Stomach (tissue), 9 donors: ENCODE data around the gene RBBP8NL. TPM values are rescaled to one million over a fixed set of nuclear protein-coding genes. Genes with fewer than 3 reads are reported as not detected.
"Not testable (repeated sequence)": the region's sequence is repeated elsewhere in the genome, so short reads cannot be mapped to it uniquely, and the experiment has no call there.

Source experiments
- DNase-seq, 2 donors: peaks; one replicate each; pipeline versions ENCODE4 v3.0.0 to v3.0.0-alpha.2; 2013 to 2019
- H3K27ac ChIP-seq, 5 donors: fragments of 200-600 bp in 4 of 5; sonication (generic) in 4 of 5; one replicate each; pipeline ENCODE4 v1.5.1; 2013 to 2019; ENCODE audit warnings: mild to moderate bottlenecking in 1 of 5, moderate library complexity in 1 of 5
- H3K27me3 ChIP-seq, 3 donors: fragments of 200-600 bp; sonication (generic); one replicate each; pipeline ENCODE4 v1.5.1; 2017 to 2019; ENCODE audit warnings: mixed run types in 1 of 3
- H3K36me3 ChIP-seq, 4 donors: fragments of 200-600 bp; sonication (generic); 1 replicate in 3 of 4; 2 replicates in 1 of 4; pipeline ENCODE4 v1.5.1; 2016 to 2019
- H3K4me1 ChIP-seq, 4 donors: fragments of 200-600 bp; sonication (generic); one replicate each; pipeline ENCODE4 v1.5.1; 2016 to 2019
- H3K4me3 ChIP-seq, 4 donors: fragments of 200-600 bp; sonication (generic) in 3 of 4; one replicate each; pipeline ENCODE4 v1.5.1; 2016 to 2019; ENCODE audit warnings: mild to moderate bottlenecking in 1 of 4
- H3K9me3 ChIP-seq, 4 donors: fragments of 200-600 bp; sonication (generic); one replicate each; pipeline ENCODE4 v1.5.1; 2016 to 2019
- EP300 ChIP-seq: sonication (generic); formaldehyde crosslinking; IDR thresholded peaks from one replicate; pipeline ENCODE4 v1.6.1; 2017; ENCODE audit warnings: antibody characterized with exemption
- POLR2A ChIP-seq, 4 donors: fragments of 450-650 bp; IDR thresholded peaks; one replicate each; pipeline ENCODE4 v1.6.1; 2016; ENCODE audit warnings: antibody characterized with exemption in 4 of 4, control low read depth in 2 of 4, mild to moderate bottlenecking in 1 of 4, moderate library complexity in 1 of 4
- POLR2AphosphoS5 ChIP-seq, 3 donors: sonication (generic); formaldehyde crosslinking; IDR thresholded peaks; one replicate each; pipeline ENCODE4 v1.6.1; 2016; ENCODE audit warnings: antibody characterized with exemption in 3 of 3
- WGBS, 5 donors: extraction: QIAGEN DNeasy Blood & Tissue Kit in 3 of 5; methylation state at CpG; one replicate each; pipeline versions ENCODE4 v1.1.5 to v1.1.7; 2013 to 2018; 5-methylcytosine and 5-hydroxymethylcytosine counted together
- intact Hi-C: fragments of 100-400 bp; cut with DNase I; formaldehyde crosslinking; loops from one replicate; pipeline ENCODE4 v1.15.1; 2023; ENCODE audit warnings: low total_unique reads
- polyA plus RNA-seq, 3 donors: library from polyadenylated mRNA; stranded (reverse); fragments of 200-250 nt; gene quantifications; one replicate each; pipeline ENCODE4 v1.2.3, GENCODE V29; 2013
- total RNA-seq, 5 donors: library from RNA; depleted of rRNA; stranded (reverse); fragments of >200 nt; gene quantifications; one replicate each; pipeline versions ENCODE4 v1.1.0 to v1.2.3, GENCODE V29; 2014 to 2016
- TF ChIP-seq, protein P1 (sequence below), 7 experiments: fragments of 450-650 bp in 4 of 7; fragments of 200-600 bp in 3 of 7; sonication (generic) in 3 of 7; IDR thresholded peaks; one replicate each; pipeline ENCODE4 v1.5.1; 2016 to 2019; ENCODE audit warnings: antibody characterized with exemption in 7 of 7, control low read depth in 2 of 7, mild to moderate bottlenecking in 1 of 7
- donor health status: healthy with polysubstance abuse.
- donor health status: Bipolar disorder and iron deficiency.
- donor health status: healthy.

Gene RBBP8NL
- total and polyA plus RNA-seq, 8 donors = 0.45 to 8.0 (median 2.2) TPM; not detected in 2

DNA sequence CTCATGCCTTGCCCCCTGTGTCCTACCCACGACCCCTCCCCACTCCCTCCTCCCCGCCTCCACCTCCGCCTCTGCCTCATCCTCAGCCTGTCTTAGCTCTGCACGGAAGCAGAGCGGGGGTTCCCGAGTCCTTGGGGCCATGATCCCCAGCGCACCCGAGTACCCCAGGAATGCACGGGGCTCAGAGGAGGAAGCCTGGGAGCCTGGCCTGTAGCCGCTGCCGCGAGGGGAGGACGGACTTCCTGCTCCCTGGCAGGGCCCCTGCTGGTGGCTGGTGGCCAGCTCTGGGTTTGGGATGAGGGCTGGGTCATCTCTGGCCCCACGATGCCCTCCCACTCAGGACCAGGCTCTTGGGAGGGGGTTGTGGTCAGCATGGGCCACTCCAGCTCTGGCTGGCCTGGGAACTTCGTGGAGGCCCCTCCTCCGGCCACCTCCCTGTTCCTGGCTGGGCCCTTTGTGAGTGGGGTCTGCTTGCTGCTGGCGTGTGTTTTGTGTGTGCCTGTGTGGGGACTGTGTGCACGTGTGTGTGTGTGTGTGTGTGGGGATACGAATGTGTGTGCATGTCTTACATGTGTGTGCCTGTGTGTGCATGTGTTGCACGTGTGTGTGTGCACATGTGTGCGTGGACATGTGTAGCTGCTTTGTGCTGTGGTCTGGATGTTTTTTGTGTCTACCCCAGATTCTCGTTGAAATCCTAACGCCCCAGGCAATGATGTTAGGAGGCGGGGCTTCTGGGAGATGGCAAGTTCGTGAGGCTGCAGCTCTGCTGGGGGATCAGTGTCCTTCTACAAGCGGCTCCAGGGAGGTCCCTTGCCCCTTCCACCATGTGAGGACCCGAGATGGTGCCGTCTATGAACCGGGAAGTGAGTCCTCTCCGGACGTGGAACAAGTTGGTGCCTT is 1.3 kb upstream of the RBBP8NL start:
- Histone ChIP-seq H3K9me3 (no peaks in the 10 kb centered on the region), H3K27me3 (peaks cover 0 to 34% (median 0%) of the 10 kb centered on the region in 3 donors), H3K27ac (peak overlapping the region; percentile 44 to 80 (median 70)), H3K4me3 (no peak overlapping the region), H3K4me1 (peaks cover 32 to 69% (median 63%) of the 10 kb centered on the region in 4 donors), H3K36me3 (no peaks in the 10 kb centered on the region)
- DNase-seq = peak in 1 of 2 donors; percentile 62
- intact Hi-C loops = no loop called here
- WGBS, 5 donors = 29 to 49% (median 37%) methylated on average over 20 to 31 of the region's 31 CpGs
- TF ChIP-seq POLR2A (IDR thresholded peaks at IDR 0.05) = no peak
- no peak for TF ChIP-seq EP300
- TF ChIP-seq POLR2AphosphoS5 (IDR thresholded peaks at IDR 0.05) = no peak
- TF ChIP-seq, protein P1, sequence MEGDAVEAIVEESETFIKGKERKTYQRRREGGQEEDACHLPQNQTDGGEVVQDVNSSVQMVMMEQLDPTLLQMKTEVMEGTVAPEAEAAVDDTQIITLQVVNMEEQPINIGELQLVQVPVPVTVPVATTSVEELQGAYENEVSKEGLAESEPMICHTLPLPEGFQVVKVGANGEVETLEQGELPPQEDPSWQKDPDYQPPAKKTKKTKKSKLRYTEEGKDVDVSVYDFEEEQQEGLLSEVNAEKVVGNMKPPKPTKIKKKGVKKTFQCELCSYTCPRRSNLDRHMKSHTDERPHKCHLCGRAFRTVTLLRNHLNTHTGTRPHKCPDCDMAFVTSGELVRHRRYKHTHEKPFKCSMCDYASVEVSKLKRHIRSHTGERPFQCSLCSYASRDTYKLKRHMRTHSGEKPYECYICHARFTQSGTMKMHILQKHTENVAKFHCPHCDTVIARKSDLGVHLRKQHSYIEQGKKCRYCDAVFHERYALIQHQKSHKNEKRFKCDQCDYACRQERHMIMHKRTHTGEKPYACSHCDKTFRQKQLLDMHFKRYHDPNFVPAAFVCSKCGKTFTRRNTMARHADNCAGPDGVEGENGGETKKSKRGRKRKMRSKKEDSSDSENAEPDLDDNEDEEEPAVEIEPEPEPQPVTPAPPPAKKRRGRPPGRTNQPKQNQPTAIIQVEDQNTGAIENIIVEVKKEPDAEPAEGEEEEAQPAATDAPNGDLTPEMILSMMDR (IDR thresholded peaks at IDR 0.05) = no peak

DNA sequence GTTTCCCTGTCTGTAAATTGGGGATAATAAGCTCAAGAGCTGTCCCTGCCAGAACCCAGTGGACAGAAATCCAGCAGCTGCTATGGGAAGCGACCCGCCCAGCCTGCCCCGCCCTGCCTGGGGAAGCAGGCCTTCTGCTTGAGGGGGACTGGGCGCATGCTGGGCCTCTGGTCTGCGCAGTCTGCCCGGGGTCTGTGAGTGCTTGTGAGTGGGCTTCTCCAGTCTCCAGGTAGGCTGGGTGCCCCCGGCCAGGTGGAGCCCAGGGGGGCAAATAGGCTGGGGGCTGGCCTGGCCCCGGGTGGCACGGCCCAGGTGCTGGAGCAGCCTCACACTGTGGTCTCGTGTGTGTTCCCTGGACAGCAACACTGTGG is 648 bp upstream of the RBBP8NL start:
- H3K4me3 ChIP-seq = no peak overlapping the region
- TF ChIP-seq, protein P1 (IDR thresholded peaks at IDR 0.05) = no peak
- TF ChIP-seq POLR2A (IDR thresholded peaks at IDR 0.05) (no peak), POLR2AphosphoS5 (IDR thresholded peaks at IDR 0.05) (no peak), EP300 (no peak)
- peak in 1 of 2 donors; percentile 57 for DNase-seq
- 39 to 78% (median 60%) methylated on average over 1 to 10 of the region's 10 CpGs for WGBS, 5 donors
- H3K27me3 ChIP-seq = peaks cover 0 to 34% (median 0%) of the 10 kb centered on the region in 3 donors
- H3K9me3 ChIP-seq = no peaks in the 10 kb centered on the region
- peak overlapping the region; percentile 58 to 80 (median 70) for H3K27ac ChIP-seq
- H3K4me1 ChIP-seq = peaks cover 32 to 67% (median 60%) of the 10 kb centered on the region in 4 donors
- H3K36me3 ChIP-seq = no peaks in the 10 kb centered on the region
- intact Hi-C loops = no loop called here

DNA sequence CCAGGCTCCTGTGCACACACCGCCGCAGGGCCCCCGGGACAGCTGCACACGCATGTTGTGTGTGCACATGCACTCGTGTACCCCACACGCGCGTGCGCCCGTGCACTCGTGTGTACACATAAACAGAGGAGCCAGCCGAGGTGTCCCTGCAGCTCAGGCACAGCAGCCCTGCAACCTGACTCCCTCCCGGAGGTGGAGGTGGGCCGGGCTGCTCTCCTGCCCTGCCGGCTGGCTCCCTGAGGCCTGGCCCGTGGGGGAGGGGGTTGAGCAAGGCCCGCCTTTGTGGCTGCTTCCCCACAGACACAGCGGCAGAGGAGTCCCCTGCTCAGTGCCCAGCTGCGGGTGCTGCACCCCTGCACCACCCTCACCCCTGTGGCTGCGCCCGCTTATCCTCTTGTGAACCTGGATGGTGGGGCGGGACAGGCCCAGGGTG is 624 bp downstream of the RBBP8NL start:
- WGBS, 5 donors = 18 to 37% (median 30%) methylated on average over 8 to 22 of the region's 22 CpGs
- intact Hi-C loops = no loop called here
- peak overlapping the region; percentile 59 to 80 (median 70) for H3K27ac ChIP-seq
- H3K4me1 ChIP-seq = peaks cover 32 to 67% (median 59%) of the 10 kb centered on the region in 4 donors
- TF ChIP-seq EP300 = no peak
- TF ChIP-seq, protein P1 (IDR thresholded peaks at IDR 0.05) = no peak
- no peak for TF ChIP-seq POLR2AphosphoS5 (IDR thresholded peaks at IDR 0.05)
- TF ChIP-seq POLR2A (IDR thresholded peaks at IDR 0.05) = no peak
- H3K36me3 ChIP-seq = no peaks in the 10 kb centered on the region
- DNase-seq = peak; percentile 74 to 80
- peak overlapping the region; percentile 4 to 26 (median 18) for H3K4me3 ChIP-seq
- no peaks in the 10 kb centered on the region for H3K9me3 ChIP-seq
- peaks cover 0 to 38% (median 0%) of the 10 kb centered on the region in 3 donors for H3K27me3 ChIP-seq

DNA sequence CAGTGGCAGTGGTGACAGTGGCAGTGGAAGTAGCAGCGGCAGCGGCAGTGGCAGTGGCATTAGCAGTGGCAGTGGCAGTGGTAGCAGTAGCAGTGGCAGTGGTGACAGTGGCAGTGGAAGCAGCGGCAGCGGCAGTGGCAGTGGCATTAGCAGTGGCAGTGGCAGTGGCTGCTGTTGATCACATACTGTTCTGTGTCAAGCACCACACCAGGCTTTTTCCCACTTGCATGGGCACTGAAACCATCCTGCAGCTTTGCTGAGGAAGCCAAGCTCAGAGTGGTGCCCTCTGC is 1.3 kb downstream of the RBBP8NL start:
- H3K9me3 ChIP-seq, H3K27ac ChIP-seq, DNase-seq, intact Hi-C loops, H3K36me3 ChIP-seq, H3K4me3 ChIP-seq: not testable (repeated sequence)
- peaks cover 0 to 38% (median 0%) of the 10 kb centered on the region in 3 donors for H3K27me3 ChIP-seq
- 89 to 100% (median 98%) methylated on average over 4 of the region's 4 CpGs for WGBS, 5 donors
- peaks cover 32 to 67% (median 54%) of the 10 kb centered on the region in 4 donors for H3K4me1 ChIP-seq
